Fibroblast of lung (primary cell): ENCODE results near the gene OR2AE1.

Source experiments
- EZH2 ChIP-seq: IDR thresholded peaks from 2 replicates; pipeline ENCODE4 v1.5.1; 2012; ENCODE audit warnings: low read length, control low read depth, mild to moderate bottlenecking; ENCODE audit errors: missing control alignments
- TF ChIP-seq, protein P1 (sequence below), 2 donors: IDR thresholded peaks in 1 of 2; conservative IDR thresholded peaks in 1 of 2; 1 replicate in 1 of 2; 2 replicates in 1 of 2; pipeline ENCODE4 v1.5.1; 2011 to 2012; ENCODE audit warnings: low read length in 2 of 2, control low read depth in 1 of 2, inconsistent platforms in 1 of 2, low read depth in 1 of 2, mild to moderate bottlenecking in 1 of 2

DNA sequence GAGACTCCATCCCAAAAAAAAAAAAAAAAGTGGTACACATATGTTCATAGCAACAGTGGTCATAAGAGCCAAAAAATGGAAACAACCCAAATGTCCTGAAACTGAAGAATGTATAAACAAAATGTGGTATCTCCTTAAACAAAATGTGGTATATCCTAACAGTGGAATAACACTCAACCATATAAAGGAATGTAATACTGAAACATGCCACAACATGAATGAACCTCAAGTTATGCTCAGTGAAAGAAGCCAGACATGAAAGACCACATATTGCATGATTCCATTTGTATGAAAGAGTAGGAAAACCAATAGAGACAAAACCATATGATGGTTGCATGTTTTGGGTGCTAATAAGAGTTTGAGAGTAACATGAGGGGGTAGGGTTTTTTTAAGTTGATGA is 49.5 kb upstream of the OR2AE1 start:
- TF ChIP-seq, protein P1, sequence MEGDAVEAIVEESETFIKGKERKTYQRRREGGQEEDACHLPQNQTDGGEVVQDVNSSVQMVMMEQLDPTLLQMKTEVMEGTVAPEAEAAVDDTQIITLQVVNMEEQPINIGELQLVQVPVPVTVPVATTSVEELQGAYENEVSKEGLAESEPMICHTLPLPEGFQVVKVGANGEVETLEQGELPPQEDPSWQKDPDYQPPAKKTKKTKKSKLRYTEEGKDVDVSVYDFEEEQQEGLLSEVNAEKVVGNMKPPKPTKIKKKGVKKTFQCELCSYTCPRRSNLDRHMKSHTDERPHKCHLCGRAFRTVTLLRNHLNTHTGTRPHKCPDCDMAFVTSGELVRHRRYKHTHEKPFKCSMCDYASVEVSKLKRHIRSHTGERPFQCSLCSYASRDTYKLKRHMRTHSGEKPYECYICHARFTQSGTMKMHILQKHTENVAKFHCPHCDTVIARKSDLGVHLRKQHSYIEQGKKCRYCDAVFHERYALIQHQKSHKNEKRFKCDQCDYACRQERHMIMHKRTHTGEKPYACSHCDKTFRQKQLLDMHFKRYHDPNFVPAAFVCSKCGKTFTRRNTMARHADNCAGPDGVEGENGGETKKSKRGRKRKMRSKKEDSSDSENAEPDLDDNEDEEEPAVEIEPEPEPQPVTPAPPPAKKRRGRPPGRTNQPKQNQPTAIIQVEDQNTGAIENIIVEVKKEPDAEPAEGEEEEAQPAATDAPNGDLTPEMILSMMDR (conservative IDR thresholded peaks at IDR 0.05 in 1 of 2, IDR thresholded peaks at IDR 0.05 in 1 of 2; ENCODE audit: low read depth in 1 of 2, low read length in 2 of 2), result no peak
- TF ChIP-seq EZH2, result no peak
